Keratinocyte (primary cell): ENCODE measurements around the gene HPCAL1.

Experiments used
- EZH2 ChIP-seq: IDR thresholded peaks from one replicate; pipeline ENCODE4 v1.6.1; 2012; ENCODE audit warnings: inconsistent platforms, mild to moderate bottlenecking, low read length, moderate library complexity
- TF ChIP-seq, protein P1 (sequence below), 3 experiments: IDR thresholded peaks in 1 of 3; conservative IDR thresholded peaks in 1 of 3; optimal IDR thresholded peaks in 1 of 3; 2 replicates in 2 of 3; 3 replicates in 1 of 3; pipeline versions ENCODE3 to v1.5.1; 2011; ENCODE audit warnings: low read length in 3 of 3, mild to moderate bottlenecking in 3 of 3, moderate library complexity in 2 of 3, control low read depth in 1 of 3, inconsistent platforms in 1 of 3; ENCODE audit not compliant: insufficient read depth in 2 of 3; ENCODE audit errors: extremely low read depth in 1 of 3

- TF ChIP-seq, protein P1, sequence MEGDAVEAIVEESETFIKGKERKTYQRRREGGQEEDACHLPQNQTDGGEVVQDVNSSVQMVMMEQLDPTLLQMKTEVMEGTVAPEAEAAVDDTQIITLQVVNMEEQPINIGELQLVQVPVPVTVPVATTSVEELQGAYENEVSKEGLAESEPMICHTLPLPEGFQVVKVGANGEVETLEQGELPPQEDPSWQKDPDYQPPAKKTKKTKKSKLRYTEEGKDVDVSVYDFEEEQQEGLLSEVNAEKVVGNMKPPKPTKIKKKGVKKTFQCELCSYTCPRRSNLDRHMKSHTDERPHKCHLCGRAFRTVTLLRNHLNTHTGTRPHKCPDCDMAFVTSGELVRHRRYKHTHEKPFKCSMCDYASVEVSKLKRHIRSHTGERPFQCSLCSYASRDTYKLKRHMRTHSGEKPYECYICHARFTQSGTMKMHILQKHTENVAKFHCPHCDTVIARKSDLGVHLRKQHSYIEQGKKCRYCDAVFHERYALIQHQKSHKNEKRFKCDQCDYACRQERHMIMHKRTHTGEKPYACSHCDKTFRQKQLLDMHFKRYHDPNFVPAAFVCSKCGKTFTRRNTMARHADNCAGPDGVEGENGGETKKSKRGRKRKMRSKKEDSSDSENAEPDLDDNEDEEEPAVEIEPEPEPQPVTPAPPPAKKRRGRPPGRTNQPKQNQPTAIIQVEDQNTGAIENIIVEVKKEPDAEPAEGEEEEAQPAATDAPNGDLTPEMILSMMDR (optimal IDR thresholded peaks at IDR 0.05 in 1 of 3, IDR thresholded peaks at IDR 0.05 in 1 of 3, conservative IDR thresholded peaks at IDR 0.05 in 1 of 3; ENCODE audit: extremely low read depth in 1 of 3, insufficient read depth in 2 of 3, low read length in 3 of 3) = no peak
- TF ChIP-seq EZH2 = no peak
These were observed 25.2 kb upstream of the HPCAL1 start for GRCh38 chr2:10277293-10278028.
